AG08395 (cell line): Measurements from ENCODE around the gene CTSD.

ENCODE experiments used
- DNase-seq: peaks from one replicate; pipeline ENCODE4 v3.0.0; 2012; ENCODE audit warnings: mixed read lengths, low spot score

CTSD gene

GRCh38 chr11:1782831-1783724, 19.4 kb upstream of the CTSD start:
- DNase-seq = peak; percentile 18

DNA sequence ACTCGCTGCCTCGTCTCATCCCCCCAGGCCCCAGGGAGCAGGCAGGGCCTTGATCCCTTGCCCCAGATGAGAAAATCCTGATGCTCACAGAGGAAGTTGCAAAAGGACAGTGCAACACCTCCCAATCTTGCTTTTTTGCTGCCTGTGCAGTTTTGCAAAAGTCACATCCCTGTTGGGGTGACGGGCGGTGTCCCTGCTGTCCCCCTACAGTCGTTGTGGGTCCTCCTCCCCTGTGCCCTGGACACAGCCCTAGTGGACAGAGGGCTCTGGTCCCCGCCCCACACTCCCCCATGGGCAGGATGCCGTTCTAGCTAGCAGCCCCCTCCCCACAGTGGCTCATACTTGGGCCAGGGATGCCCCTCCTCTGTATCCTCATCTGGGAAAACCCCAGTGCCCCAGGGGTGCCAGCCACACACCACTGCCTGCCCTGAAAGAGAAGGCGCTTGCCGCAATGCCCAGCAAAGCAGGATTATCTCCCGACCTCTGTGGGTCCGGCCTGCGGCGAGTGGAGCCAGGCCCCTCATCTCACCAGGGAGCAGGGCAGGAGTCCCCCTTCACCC, 18.4 kb upstream of the CTSD start:
- DNase-seq = no peak

DNA sequence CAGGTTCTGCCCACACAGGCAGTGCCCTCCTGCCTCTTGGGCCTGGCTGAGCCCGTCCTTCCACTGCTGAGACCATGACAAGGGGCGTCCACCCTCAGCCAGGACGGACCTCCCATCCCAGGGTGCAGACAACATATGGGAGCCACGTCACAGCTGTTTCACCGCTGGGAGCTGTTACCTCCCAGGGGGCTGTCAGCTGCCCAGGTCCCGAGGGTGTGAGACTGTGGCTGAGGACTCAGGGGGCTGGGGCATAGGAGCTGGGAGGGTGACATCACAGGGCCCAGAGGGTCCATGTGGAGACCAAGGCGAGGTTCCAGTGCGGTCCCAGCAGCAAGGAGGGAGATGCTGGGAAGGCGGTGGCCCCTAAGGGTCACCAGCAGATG, 17.9 kb upstream of the CTSD start:
- no peak for DNase-seq

GRCh38 chr11:1780700-1781592, 17.2 kb upstream of the CTSD start:
- no peak for DNase-seq

DNA sequence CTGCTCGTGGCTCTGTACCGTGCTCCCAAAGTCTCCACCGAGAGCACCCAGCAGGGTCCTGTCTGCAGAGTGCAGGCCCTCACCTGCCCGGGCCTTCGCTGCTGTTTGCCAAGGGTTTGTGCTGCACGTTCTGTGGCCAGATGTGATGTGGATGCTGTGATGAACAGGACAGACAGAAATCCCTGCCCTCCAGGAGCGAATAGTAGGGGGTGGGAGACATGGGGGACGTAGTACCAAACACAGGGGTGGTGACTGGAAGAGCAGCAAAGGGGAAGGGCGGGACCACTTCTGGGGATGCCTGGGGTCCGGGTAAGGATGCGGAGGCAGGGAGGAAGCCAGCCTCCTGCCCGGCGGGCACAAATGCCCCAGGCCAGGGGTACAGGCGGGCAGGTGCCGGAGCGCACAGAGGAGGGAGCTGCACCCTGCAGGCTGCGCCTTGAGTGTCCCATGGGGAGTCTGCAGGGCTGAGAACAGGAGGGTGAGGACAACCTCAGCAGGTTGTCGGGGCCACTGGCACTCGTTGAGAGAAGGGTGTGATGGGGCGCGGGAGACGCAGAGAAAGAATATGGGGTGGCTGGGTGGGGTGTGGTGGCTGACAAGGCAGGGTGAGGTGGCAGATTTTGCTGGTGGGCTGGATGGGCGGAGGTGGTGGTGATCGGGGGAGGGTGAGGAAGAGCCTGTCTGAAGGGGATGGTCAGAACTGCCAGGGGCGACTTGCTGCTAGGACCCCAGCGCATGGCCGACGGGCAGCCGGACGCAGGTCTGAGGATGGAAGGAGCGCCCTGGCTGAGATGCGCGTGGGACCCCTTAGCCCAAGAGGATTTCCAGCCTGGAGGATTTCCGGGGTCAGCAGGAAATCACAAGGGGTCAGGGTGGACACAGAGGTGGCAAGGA, 16.3 kb upstream of the CTSD start:
- no peak for DNase-seq

DNA sequence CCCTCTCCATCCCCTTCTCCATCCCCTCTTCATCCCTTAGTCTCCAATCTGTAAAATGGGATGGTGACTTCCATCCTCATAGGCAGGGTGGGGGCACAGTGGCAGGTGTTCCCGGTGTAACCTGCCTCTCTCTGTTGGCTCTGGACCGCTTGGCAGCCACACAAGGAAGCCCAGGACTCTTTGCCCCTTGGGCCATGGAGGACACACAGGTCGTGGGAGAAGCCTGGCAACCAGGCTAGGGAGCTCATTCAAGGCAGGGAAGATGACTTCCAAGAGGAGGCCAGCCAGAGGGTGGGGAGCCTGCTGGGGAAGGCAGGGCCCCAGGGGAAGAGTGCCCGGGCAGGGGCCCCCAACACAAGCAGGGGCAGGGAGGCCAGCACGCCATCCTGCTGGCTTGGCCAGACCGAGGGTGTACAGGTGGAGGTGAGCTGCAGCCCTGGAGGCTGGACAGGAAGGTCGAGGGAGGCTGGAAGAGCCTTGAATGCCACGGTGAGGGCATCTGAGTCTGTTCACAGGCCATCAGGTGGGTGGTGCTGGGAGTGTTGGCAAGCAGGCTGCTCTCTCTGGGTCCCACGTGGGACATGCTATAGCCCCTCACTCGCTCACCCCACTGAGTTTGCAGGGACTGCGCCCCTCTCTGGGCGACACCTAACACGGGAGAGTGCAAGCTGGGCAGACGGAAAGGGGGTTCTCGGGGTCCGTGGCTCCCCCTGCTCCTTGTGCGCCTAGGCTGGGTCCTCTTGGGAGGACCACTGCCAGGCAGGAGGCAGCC, 15.5 kb upstream of the CTSD start:
- DNase-seq = no peak

DNA sequence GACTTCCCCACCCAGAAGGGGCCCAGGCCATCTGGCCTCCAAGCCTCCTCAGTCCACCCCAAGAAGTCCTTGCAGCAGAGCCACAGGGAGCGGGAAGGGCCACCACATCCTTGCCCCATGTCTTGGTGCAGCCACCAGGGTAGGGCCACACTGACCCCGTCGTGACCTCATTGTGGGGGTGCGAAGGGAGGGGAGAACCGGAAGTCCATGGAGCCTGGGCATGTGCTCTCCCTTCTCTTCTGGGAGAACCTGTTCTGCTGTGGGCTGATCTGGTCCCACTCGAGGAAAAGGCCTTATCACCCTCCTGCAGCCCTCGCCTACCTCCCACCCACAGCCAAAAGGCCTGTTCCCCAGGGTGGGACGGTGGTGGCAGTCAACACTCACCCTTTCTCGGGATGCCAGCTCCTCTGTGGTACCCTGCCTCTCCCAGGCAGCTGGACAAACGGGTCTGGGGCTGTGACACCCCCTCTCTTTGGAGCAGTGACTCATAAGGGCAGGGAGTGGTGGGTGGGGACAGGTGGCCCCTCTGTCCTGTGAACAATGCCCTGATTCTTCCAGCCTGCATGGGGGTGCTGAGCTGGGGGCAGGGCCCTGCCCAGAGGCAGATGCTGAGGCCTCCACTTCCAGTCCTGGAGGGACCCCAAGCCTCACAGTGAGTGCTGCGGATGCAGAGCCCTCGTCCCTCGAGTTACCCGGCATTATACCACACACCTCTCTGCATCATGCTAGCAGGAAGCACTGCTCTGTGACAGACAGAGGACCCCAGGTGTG, 14.6 kb upstream of the CTSD start:
- no peak for DNase-seq

DNA sequence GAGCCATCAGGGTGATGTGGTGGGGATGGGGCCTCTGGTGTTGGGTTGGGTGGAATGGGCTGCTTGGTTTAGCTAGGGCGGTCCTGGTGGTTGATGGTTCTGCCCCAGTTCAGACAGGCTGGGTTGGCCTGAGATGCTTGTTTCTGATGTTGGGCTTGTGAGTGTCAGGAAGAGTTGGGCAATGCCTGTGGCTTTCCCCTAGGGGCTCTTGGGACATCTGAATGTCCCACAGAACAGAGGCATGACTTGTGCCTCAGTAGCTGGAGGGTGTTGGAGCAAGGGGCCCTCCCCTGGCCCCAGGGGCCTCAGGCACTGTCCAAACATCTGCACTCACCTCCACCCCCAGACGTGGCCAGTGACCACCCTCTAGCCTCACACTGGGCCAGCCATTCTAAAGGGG, 14.0 kb upstream of the CTSD start:
- no peak for DNase-seq

GRCh38 chr11:1776944-1777715, 13.4 kb upstream of the CTSD start:
- DNase-seq = no peak

DNA sequence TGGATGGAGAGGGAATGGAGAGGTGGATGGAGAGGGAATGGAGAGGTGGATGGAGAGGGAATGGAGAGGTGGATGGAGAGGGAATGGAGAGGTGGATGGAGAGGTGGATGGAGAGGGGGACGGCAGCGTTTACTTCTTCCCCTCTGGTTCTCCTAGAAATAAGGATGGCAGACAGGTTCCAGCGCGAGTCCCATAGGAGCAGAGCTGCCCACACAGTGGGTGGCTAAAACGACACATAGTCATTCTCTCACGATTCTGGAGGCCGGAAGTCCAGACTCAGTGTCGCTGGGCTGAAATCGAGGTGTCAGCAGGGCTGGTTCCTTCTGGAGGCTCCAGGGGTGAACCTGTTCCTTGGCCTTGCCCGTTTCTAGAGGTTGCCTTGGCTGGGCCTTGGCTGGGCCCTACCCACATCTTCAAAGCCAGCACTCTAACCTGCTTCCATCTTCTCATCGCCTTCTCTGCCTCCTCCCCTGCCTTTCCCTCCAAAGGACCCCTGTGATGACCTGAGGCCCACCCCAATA, 12.7 kb upstream of the CTSD start:
- DNase-seq = no peak

DNA sequence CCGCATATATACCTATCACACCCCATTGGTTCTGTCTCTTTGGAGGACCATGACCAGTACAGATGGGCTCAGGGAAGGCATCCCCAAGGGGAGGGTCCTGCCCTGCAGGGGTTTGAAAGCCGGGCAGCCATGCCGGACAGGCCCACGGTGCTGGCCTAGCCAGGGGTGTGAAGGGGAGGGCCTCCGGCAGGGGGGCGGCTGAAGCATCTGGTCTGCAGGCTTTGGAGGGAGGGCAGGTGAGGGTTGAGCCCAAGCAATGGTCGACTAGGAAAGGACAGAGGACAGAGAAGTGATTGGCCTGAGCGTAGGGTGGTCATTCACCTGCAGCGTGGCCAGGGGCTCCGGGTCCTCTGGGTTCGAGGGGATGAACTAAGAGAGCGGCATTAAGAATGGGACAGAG, 11.2 kb upstream of the CTSD start:
- DNase-seq = no peak

DNA sequence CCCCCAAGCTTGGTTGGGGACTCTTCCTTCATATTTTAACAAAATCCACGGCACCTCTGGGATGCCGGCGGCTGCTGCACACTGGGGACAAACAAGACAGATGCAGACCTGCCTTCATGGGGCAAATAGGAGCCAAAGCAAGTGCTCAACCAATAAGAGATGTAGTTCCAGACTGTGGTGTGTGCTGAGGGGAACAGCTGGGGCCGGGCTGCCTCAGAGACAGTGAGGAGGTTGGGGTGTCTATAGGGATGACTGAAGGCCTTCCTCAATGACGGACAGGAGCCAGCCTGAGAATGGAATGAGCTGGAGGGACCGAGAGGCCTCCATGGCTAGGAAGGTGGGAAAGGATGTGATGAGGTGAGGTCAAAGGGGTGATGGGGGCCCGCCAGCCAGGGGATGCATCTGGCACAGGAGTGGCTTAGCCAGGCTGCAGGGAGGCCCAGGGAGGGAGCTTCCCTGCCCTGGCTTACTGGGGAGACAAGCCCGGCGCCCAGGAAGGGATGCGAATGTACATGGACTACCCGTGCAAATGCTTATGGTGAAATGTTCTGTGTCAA, 10.3 kb upstream of the CTSD start:
- DNase-seq = no peak

- no peak for DNase-seq
Observed at GRCh38 chr11:1773131-1773993, 9.6 kb upstream of the CTSD start.

GRCh38 chr11:1772270-1773130, 8.8 kb upstream of the CTSD start:
- peak; percentile 96 for DNase-seq

DNA sequence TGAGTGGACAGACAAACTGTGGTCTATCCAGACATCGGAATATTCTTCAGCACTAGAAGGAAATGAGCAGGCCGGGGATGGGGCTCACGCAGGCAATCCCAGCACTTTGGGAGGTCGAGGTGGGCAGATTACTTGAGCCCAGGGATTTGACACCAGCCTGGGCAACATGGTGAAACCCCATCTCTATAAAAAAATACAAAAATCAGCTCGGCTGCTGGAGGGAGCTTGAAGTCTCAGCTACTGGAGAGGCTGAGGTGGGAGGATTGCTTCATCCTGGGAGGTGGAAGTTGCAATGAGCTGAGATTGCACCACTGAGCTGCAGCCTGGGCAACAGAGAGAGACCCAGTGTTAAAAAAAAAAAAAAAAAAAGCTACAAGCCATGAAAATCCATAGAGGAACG, 8.0 kb upstream of the CTSD start:
- no peak for DNase-seq

GRCh38 chr11:1771273-1771672, 7.5 kb upstream of the CTSD start:
- no peak for DNase-seq

GRCh38 chr11:1770528-1770927, 6.8 kb upstream of the CTSD start:
- DNase-seq = no peak
